ENCODE data around the gene PFKFB2.

PFKFB2 gene

GRCh38 chr1:207022996-207023679 is 29.9 kb upstream of the PFKFB2 start:
- DNase-seq: no peak

- no peak for DNase-seq
Observed at GRCh38 chr1:207024202-207025145, 28.6 kb upstream of the PFKFB2 start.

GRCh38 chr1:207025146-207025880 is 27.8 kb upstream of the PFKFB2 start:
- no peak for DNase-seq

GRCh38 chr1:207026104-207026534 is 27.0 kb upstream of the PFKFB2 start:
- no peak for DNase-seq

GRCh38 chr1:207027206-207027777 is 25.8 kb upstream of the PFKFB2 start:
- DNase-seq: no peak

- no peak for DNase-seq
Observed at GRCh38 chr1:207027921-207028320, 25.2 kb upstream of the PFKFB2 start.

GRCh38 chr1:207028884-207029650 is 24.0 kb upstream of the PFKFB2 start:
- DNase-seq: no peak

- DNase-seq: no peak
Observed at GRCh38 chr1:207029701-207030521, 23.2 kb upstream of the PFKFB2 start.

- DNase-seq: no peak
Observed at GRCh38 chr1:207030522-207031009, 22.5 kb upstream of the PFKFB2 start.

GRCh38 chr1:207031016-207031415 is 22.1 kb upstream of the PFKFB2 start:
- no peak for DNase-seq

GRCh38 chr1:207031632-207032264 is 21.3 kb upstream of the PFKFB2 start:
- no peak for DNase-seq

- DNase-seq: no peak
Observed at GRCh38 chr1:207032528-207033017, 20.5 kb upstream of the PFKFB2 start, which contains the start of gene C1orf116. Gene C1orf116 (minus strand): TSS chr1:207032756. CDS start chr1:207027598, 5,158 bp downstream.

GRCh38 chr1:207033302-207033701 is 19.8 kb upstream of the PFKFB2 start:
- no peak for DNase-seq

GRCh38 chr1:207034208-207034607 is 18.9 kb upstream of the PFKFB2 start:
- no peak for DNase-seq

- no peak for DNase-seq
Observed at GRCh38 chr1:207034998-207035397, 18.1 kb upstream of the PFKFB2 start.

GRCh38 chr1:207035877-207036551 is 17.1 kb upstream of the PFKFB2 start:
- DNase-seq: no peak

- no peak for DNase-seq
Observed at GRCh38 chr1:207036865-207037264, 16.2 kb upstream of the PFKFB2 start.

- no peak for DNase-seq
Observed at GRCh38 chr1:207039380-207040180, 13.5 kb upstream of the PFKFB2 start.

- DNase-seq: no peak
Observed at GRCh38 chr1:207040181-207040533, 12.9 kb upstream of the PFKFB2 start.

Measured in stimulated activated CD4-positive, alpha-beta T cell treated with anti-CD3 and anti-CD28 coated beads, Interleukin-4, amount 100 ng/mL, for 24 hours (primary cell).